A375 (cell line): ENCODE results near the gene CPE. TPM values are rescaled to one million over a fixed set of nuclear protein-coding genes. Genes with fewer than 3 reads are reported as not detected.

ENCODE experiments used
- small RNA-seq: library from RNA; depleted of rRNA; stranded (forward); fragments of <200 nt; gene quantifications from one replicate; pipeline ENCODE3, GENCODE V24; 2014
- total RNA-seq: library from RNA; depleted of rRNA; stranded (reverse); fragments of >200 nt; shearing (Covaris generic); gene quantifications from 2 replicates; pipeline ENCODE4 v1.2.3, GENCODE V29; 2014; rRNA removed

CPE gene
- 9.6 and 11.4 TPM in 2 replicates for total RNA-seq

DNA sequence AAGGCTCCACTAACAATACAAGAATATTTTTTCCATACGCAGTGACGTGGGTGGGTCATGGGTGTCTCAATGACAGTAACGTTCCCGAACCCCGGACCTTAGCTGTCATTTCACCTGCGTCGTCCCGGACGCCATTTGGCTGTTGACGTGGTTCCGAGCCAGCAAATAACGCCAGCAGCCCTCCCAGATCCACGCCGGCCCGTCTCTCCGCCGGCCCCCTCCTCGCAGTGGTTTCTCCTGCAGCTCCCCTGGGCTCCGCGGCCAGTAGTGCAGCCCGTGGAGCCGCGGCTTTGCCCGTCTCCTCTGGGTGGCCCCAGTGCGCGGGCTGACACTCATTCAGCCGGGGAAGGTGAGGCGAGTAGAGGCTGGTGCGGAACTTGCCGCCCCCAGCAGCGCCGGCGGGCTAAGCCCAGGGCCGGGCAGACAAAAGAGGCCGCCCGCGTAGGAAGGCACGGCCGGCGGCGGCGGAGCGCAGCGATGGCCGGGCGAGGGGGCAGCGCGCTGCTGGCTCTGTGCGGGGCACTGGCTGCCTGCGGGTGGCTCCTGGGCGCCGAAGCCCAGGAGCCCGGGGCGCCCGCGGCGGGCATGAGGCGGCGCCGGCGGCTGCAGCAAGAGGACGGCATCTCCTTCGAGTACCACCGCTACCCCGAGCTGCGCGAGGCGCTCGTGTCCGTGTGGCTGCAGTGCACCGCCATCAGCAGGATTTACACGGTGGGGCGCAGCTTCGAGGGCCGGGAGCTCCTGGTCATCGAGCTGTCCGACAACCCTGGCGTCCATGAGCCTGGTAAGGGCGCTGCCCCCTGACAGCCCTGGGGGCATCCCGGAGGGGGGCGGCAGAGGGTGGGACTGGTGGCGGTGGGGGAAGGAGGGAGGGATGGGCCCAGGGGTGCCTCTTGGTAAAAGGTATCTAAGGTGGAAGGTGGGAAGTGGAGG lies at the start of gene CPE:
Gene CPE, plus strand, starts transcription at position 264 of the 933 bp plus-strand sequence. Its CDS starts 214 bp downstream, at position 478.

Small RNA genes within 50 kb of the gene (small RNA-seq; reads per million reads assigned to genes)
- gene MIR578 (not detected), gene SCGB1D5P (not detected)

Other genes with a start within 250 kb of the CPE start
- gene KLHL2, start 171.4 kb upstream of the CPE start, total RNA-seq: 12.5 and 16.9 TPM in 2 replicates
- gene MSMO1, start 51.3 kb upstream of the CPE start, total RNA-seq: 8.1 and 11.8 TPM in 2 replicates